GM12878 (cell line): ENCODE data around the gene EPO. TPM values are rescaled to one million over a fixed set of nuclear protein-coding genes. Genes with fewer than 3 reads are reported as not detected.

Experiments used
- ATAC-seq: fragments of 200-7000 bp; cut with Tn5 transposase; 3 replicates; pipeline ENCODE4 v1.9.1; 2020; ENCODE audit warnings: mild to moderate bottlenecking, moderate library complexity
- BruUV-seq: library from RNA; stranded (reverse); fragments of 400-500 nt; replicated peaks from 2 replicates; lab custom pipeline; 2021; lab: Mats Ljungman, UMichigan
- CTCF ChIA-PET: fragments of 300-600 bp; sonication (Branson Sonifier 250); formaldehyde crosslinking; extraction: SDS; loops from one replicate; lab custom pipeline; 2021; ENCODE audit warnings: inconsistent platforms; lab: Yijun Ruan, JAX
- POLR2A ChIA-PET: fragments of 350-600 bp; formaldehyde crosslinking; extraction: SDS; loops from one replicate; lab custom pipeline; 2021; ENCODE audit warnings: inconsistent platforms; lab: Charles Lee
- RAD21 ChIA-PET: fragments of 300-600 bp; sonication (Branson Sonifier 250); formaldehyde crosslinking; loops from one replicate; lab custom pipeline; 2023; ENCODE audit warnings: antibody characterized with exemption; ENCODE audit not compliant: unreplicated experiment; lab: Charles Lee
- SMC1A ChIA-PET: fragments of 300-600 bp; sonication (Branson Sonifier 250); formaldehyde crosslinking; loops from one replicate; lab custom pipeline; 2023; ENCODE audit not compliant: unreplicated experiment, uncharacterized antibody; lab: Charles Lee
- DNase-seq: peaks from one replicate; pipeline ENCODE4 v3.0.0-alpha.2; 2011; ENCODE audit warnings: low read depth, low spot score
- FAIRE-seq: peaks from 3 replicates; lab custom pipeline; 2011; peaks lifted over from hg19 to GRCh38; lab: Jason Lieb, UNC
- H2AFZ ChIP-seq: 2 replicates; pipeline ENCODE4 v1.6.0; 2011; ENCODE audit warnings: low read depth, low read length, control low read depth; ENCODE audit not compliant: control insufficient read depth
- H3K27ac ChIP-seq: 2 replicates; pipeline ENCODE4 v1.5.1; 2011; ENCODE audit warnings: control low read depth; ENCODE audit not compliant: control insufficient read depth, insufficient read depth
- H3K27me3 ChIP-seq, 2 experiments: replicated peaks in 1 of 2; 2 replicates each; pipeline versions ENCODE4 v1.6.0 to v1.6.1; 2011; ENCODE audit warnings: low read length in 1 of 2; ENCODE audit not compliant: control insufficient read depth in 2 of 2, insufficient read depth in 2 of 2
- H3K36me3 ChIP-seq, 2 experiments: 2 replicates each; pipeline ENCODE4 v1.5.1; 2011; ENCODE audit warnings: low read length in 1 of 2; ENCODE audit not compliant: control insufficient read depth in 2 of 2, insufficient read depth in 2 of 2
- H3K4me1 ChIP-seq: 2 replicates; pipeline ENCODE4 v1.6.1; 2011; ENCODE audit warnings: mild to moderate bottlenecking, low read length, moderate library complexity, mixed read lengths; ENCODE audit not compliant: control insufficient read depth, insufficient read depth
- H3K4me2 ChIP-seq: 2 replicates; pipeline ENCODE4 v1.6.0; 2011; ENCODE audit warnings: control low read depth; ENCODE audit not compliant: control insufficient read depth, insufficient read depth
- H3K4me3 ChIP-seq: fragments of 200-600 bp; sonication (generic); 2 replicates; pipeline ENCODE4 v1.5.1; 2016
- H3K79me2 ChIP-seq: 2 replicates; pipeline ENCODE4 v1.6.0; 2011; ENCODE audit warnings: low read length; ENCODE audit not compliant: control insufficient read depth, insufficient read depth
- H3K9ac ChIP-seq: 2 replicates; pipeline ENCODE4 v1.8.0; 2011; ENCODE audit warnings: low read length, control low read depth, mixed read lengths; ENCODE audit not compliant: control insufficient read depth, insufficient read depth
- H3K9me3 ChIP-seq: replicated peaks from 3 replicates; pipeline ENCODE4 v1.5.1; 2011; ENCODE audit warnings: mild to moderate bottlenecking, low read length; ENCODE audit not compliant: control insufficient read depth, insufficient read depth
- H4K20me1 ChIP-seq: 2 replicates; pipeline ENCODE4 v1.6.0; 2011; ENCODE audit not compliant: control insufficient read depth, insufficient read depth
- BCL3 ChIP-seq: IDR thresholded peaks from 2 replicates; pipeline ENCODE4 v1.6.1; 2011; ENCODE audit warnings: borderline replicate concordance, low read depth, mild to moderate bottlenecking, moderate library complexity, low read length; ENCODE audit not compliant: insufficient read depth, poor library complexity, severe bottlenecking
- BCLAF1 ChIP-seq: fragments of 450-650 bp; IDR thresholded peaks from 2 replicates; pipeline ENCODE4 v1.6.1; 2017; ENCODE audit warnings: antibody characterized with exemption, mild to moderate bottlenecking, moderate library complexity
- EED ChIP-seq: sonication (generic); IDR thresholded peaks from 2 replicates; pipeline ENCODE4 v1.6.1; 2016; ENCODE audit warnings: antibody characterized with exemption, low read depth
- HDGF ChIP-seq: fragments of 450-650 bp; IDR thresholded peaks from 2 replicates; pipeline ENCODE4 v1.6.1; 2016; ENCODE audit warnings: antibody characterized with exemption
- PRDM15 ChIP-seq: fragments of 450-650 bp; formaldehyde crosslinking; IDR thresholded peaks from 2 replicates; pipeline ENCODE4 v1.4.0; 2020; ENCODE audit warnings: mild to moderate bottlenecking, moderate library complexity
- RELB ChIP-seq: fragments of 450-650 bp; IDR thresholded peaks from 2 replicates; pipeline ENCODE4 v1.6.1; 2017; ENCODE audit warnings: low read depth, mild to moderate bottlenecking, moderate library complexity
- SKIL ChIP-seq: fragments of 450-650 bp; IDR thresholded peaks from 2 replicates; pipeline ENCODE4 v1.6.1; 2017; ENCODE audit warnings: mild to moderate bottlenecking, low read depth, inconsistent platforms; ENCODE audit not compliant: poor library complexity, severe bottlenecking
- ZZZ3 ChIP-seq: IDR thresholded peaks from 2 replicates; pipeline ENCODE4 v1.6.1; 2011; ENCODE audit warnings: low read depth; ENCODE audit not compliant: control insufficient read depth, insufficient read length
- WGBS: methylation state at CpG from one replicate; pipeline ENCODE4 v1.1.6; 2016; ENCODE audit warnings: low lambda C conversion rate; ENCODE audit not compliant: insufficient replicate concordance, insufficient coverage; ENCODE audit errors: missing lambda C conversion rate; 5-methylcytosine and 5-hydroxymethylcytosine counted together
- in situ Hi-C: fragments of 300-500 bp; cut with MboI; formaldehyde crosslinking; loops from 9 replicates; pipeline ENCODE4 v1.14.3; 2018; ENCODE audit warnings: mixed read lengths
- intact Hi-C: fragments of 100-400 bp; cut with micrococcal nuclease; formaldehyde crosslinking; loops from one replicate; pipeline ENCODE4 v1.14.2; 2022; ENCODE audit not compliant: unreplicated experiment
- polyA plus RNA-seq, 11 experiments: library from polyadenylated mRNA; depleted of rRNA in 4 of 11; unstranded in 6 of 11; stranded (reverse) in 5 of 11; fragments of >200 nt; fragmentation: Nextera tagmentation in 4 of 11; fragmentation: Illumina TruSeq in 1 of 11; extraction: Ambion mirVana in 4 of 11; extraction: Trizol in 1 of 11; gene quantifications; 1 replicate in 1 of 11; 2 replicates in 10 of 11; pipeline versions ENCODE4 v1.2.1 to v1.2.3, GENCODE V29; 2011 to 2016; ENCODE audit warnings: inconsistent platforms in 2 of 11, missing spikeins in 2 of 11, low read depth in 1 of 11
- total RNA-seq, 4 experiments: library from RNA; depleted of rRNA in 3 of 4; stranded (reverse); fragments of >200 nt in 3 of 4; fragmentation: Illumina TruSeq in 1 of 4; extraction: Trizol in 1 of 4; gene quantifications; 2 replicates each; pipeline versions ENCODE4 v1.2.1 to v1.2.3, GENCODE V29; 2013 to 2021

Gene EPO
- total and polyA plus RNA-seq, 10 of the 15 experiments (the other 5 are each of a cell fraction or from before 2014, with no cell fraction given): 0.06 to 0.19 TPM; not detected in 8

- Histone ChIP-seq H3K4me2 (no peak overlapping the region), H3K79me2 (no peaks in the 10 kb centered on the region), H4K20me1 (no peaks in the 10 kb centered on the region), H3K9ac (no peak overlapping the region), H3K4me1 (no peaks in the 10 kb centered on the region), H3K9me3 (no peaks in the 10 kb centered on the region), H3K4me3 (no peak overlapping the region), H3K36me3 (peaks cover 0 to 56% of the 10 kb centered on the region in 2 experiments; a peak in 3 of 4 replicates)
- BruUV-seq: no TSS peak
- ChIA-PET POLR2A (no interaction called here), RAD21 (no interaction called here), SMC1A (no interaction called here), CTCF (interaction anchor here (0.6 to 1.9 kb wide), 3 partner anchors 9 to 200 kb away, joined by 3 to 5 read pairs (median 3); partner anchors contain the start of gene POP7)
- WGBS: 78% methylated on average over 25 of the region's 25 CpGs
- ATAC-seq: no peak
- no peak for DNase-seq
- in situ Hi-C loops: loop anchor here (25.0 kb wide), 1 partner anchor 220 kb away; the partner anchor contains the start of gene SPACDR
- no peak for FAIRE-seq
- TF ChIP-seq BCLAF1 (no peak), BCL3 (peak; percentile 37), EED (no peak), ZZZ3 (no peak), HDGF (no peak), SKIL (no peak), PRDM15 (CRISPR knock-in tag) (no peak), RELB (no peak)
- TF ChIP-seq, all 136 proteins: peak for 1
- Histone ChIP-seq H3K27ac (no peak overlapping the region), H3K27me3 (no peaks in the 10 kb centered on the region), H2AFZ (no peak overlapping the region)
- intact Hi-C loops: no loop called here
Measured at GRCh38 chr7:100682228-100682741, 38.0 kb upstream of the EPO start.
